ENCODE measurements around the gene F2RL2.

GRCh38 chr5:76616206-76616605 is 7.0 kb downstream of the F2RL2 start:
- TF ChIP-seq EZH2phosphoT487 (IDR thresholded peaks at IDR 0.05; ENCODE audit: low read length), result no peak
- no peak for TF ChIP-seq EZH2 (optimal IDR thresholded peaks at IDR 0.05; ENCODE audit: low read depth, low read length)

Data from MM.1S (cell line).